Uterus (tissue), 4 donors: Measurements from ENCODE around the gene ANKRD1. TPM values are rescaled to one million over a fixed set of nuclear protein-coding genes. Genes with fewer than 3 reads are reported as not detected.

Source experiments
- DNase-seq, 2 donors: peaks; one replicate each; pipeline ENCODE4 v3.0.0-alpha.2; 2019 to 2020
- H3K27ac ChIP-seq, 2 donors: fragments of 200-600 bp; sonication (generic); 1 replicate in 1 of 2; 2 replicates in 1 of 2; pipeline ENCODE4 v1.5.1; 2016 to 2018
- H3K27me3 ChIP-seq, 2 donors: fragments of 200-600 bp; sonication (generic); one replicate each; pipeline ENCODE4 v1.5.1; 2018 to 2019; ENCODE audit warnings: control low read depth in 1 of 2
- H3K36me3 ChIP-seq, 2 donors: fragments of 200-600 bp; sonication (generic); one replicate each; pipeline ENCODE4 v1.5.1; 2019; ENCODE audit warnings: control low read depth in 1 of 2
- H3K4me1 ChIP-seq, 2 donors: fragments of 200-600 bp; sonication (generic); one replicate each; pipeline ENCODE4 v1.5.1; 2018 to 2019; ENCODE audit warnings: control low read depth in 1 of 2
- H3K4me3 ChIP-seq, 2 donors: fragments of 200-600 bp; sonication (generic); 1 replicate in 1 of 2; 2 replicates in 1 of 2; pipeline ENCODE4 v1.5.1; 2018 to 2019; ENCODE audit warnings: mild to moderate bottlenecking in 1 of 2
- H3K9me3 ChIP-seq, 2 donors: fragments of 200-600 bp; sonication (generic); one replicate each; pipeline ENCODE4 v1.5.1; 2019; ENCODE audit warnings: control low read depth in 1 of 2
- POLR2A ChIP-seq, 2 donors: fragments of 450-650 bp; IDR thresholded peaks; one replicate each; pipeline ENCODE4 v1.6.1; 2016; ENCODE audit warnings: antibody characterized with exemption in 2 of 2, mild to moderate bottlenecking in 1 of 2, moderate library complexity in 1 of 2
- intact Hi-C: fragments of 100-400 bp; cut with DNase I; formaldehyde crosslinking; loops from one replicate; pipeline ENCODE4 v1.15.1; 2023; ENCODE audit warnings: low total_unique reads
- total RNA-seq, 4 donors: library from RNA; depleted of rRNA in 3 of 4; stranded (reverse); fragments of >200 nt in 3 of 4; gene quantifications; one replicate each; pipeline versions ENCODE4 v1.1.0 to v1.2.4, GENCODE V29; 2014 to 2023
- TF ChIP-seq, protein P1 (sequence below), 4 experiments: fragments of 200-600 bp in 2 of 4; fragments of 450-650 bp in 2 of 4; sonication (generic) in 2 of 4; IDR thresholded peaks; one replicate each; pipeline ENCODE4 v1.5.1; 2016 to 2019; ENCODE audit warnings: antibody characterized with exemption in 4 of 4, mild to moderate bottlenecking in 2 of 4, moderate library complexity in 1 of 4
- donor health status: DM: yes; HTN: yes; CAD: no.

Gene ANKRD1
- total RNA-seq, 4 donors from 2014 or later, result 0.35 to 0.64 TPM; not detected in 2

DNA sequence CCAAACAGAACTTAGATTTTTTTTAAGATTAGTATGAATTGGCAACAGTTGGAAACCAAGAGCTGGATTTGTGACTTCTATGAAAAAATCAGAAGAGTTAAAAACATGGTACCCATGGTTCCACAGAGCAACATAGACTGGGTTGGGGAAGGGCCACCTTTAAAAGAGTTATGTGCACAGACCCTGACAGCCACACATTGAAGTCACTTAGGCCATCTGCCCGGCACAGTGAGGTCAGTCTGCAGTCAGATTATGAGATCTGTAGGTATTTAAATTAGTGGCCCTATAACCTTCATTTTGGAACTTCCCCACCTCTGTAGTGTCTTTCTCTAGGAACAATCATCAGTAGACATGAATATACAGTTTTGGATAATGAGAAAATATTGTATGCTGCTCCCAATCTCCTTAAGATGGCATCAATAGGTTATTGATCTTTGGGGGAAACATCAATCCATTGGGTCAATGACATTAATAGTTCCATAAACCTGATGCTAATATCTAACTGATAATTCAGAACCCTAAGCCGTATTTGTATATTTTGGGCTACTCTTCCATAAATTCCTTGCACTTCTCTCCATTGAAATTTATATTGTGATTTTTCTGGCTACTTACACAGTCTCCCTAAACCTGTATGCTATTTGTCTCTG lies 7.0 kb downstream of the ANKRD1 start:
- intact Hi-C loops, result no loop called here
- TF ChIP-seq, protein P1, sequence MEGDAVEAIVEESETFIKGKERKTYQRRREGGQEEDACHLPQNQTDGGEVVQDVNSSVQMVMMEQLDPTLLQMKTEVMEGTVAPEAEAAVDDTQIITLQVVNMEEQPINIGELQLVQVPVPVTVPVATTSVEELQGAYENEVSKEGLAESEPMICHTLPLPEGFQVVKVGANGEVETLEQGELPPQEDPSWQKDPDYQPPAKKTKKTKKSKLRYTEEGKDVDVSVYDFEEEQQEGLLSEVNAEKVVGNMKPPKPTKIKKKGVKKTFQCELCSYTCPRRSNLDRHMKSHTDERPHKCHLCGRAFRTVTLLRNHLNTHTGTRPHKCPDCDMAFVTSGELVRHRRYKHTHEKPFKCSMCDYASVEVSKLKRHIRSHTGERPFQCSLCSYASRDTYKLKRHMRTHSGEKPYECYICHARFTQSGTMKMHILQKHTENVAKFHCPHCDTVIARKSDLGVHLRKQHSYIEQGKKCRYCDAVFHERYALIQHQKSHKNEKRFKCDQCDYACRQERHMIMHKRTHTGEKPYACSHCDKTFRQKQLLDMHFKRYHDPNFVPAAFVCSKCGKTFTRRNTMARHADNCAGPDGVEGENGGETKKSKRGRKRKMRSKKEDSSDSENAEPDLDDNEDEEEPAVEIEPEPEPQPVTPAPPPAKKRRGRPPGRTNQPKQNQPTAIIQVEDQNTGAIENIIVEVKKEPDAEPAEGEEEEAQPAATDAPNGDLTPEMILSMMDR (IDR thresholded peaks at IDR 0.05), result no peak
- TF ChIP-seq POLR2A (IDR thresholded peaks at IDR 0.05), result no peak
- Histone ChIP-seq H3K36me3 (no peaks in the 10 kb centered on the region), H3K27ac (no peak overlapping the region), H3K27me3 (no peaks in the 10 kb centered on the region), H3K9me3 (no peaks in the 10 kb centered on the region), H3K4me1 (no peaks in the 10 kb centered on the region), H3K4me3 (no peak overlapping the region)
- DNase-seq, result no peak

DNA sequence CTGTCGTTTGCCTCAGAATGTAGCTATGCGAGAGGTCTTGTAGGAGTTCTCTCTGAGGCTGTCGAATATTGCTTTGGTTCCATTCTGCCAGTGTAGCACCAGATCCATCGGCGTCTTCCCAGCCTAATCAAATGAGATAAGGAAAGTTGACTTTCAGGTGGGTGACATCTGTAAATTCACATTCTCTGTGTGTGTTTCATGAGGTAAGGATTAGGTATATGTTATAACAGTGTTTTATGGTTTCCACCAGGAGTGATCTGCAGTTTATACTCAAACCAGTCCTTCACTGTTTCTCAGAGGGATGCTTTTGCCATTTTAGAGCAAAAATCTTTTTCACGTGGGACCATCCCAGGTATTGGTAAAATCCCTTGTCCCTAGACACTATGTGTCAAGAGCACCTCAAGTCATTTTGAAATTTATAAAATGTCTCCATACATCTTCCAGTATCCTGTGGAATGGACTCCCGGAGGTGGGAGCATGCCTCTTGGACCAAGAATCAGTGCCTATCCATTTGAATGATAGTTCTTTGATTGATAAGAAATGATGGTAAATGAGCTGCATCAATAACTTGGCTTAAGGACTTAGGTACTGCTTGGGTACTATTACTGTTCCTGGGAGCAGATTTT lies 7.9 kb downstream of the ANKRD1 start:
- no peak for DNase-seq
- no peaks in the 10 kb centered on the region for H3K27me3 ChIP-seq
- H3K27ac ChIP-seq, result no peak overlapping the region
- H3K36me3 ChIP-seq, result no peaks in the 10 kb centered on the region
- H3K4me1 ChIP-seq, result no peaks in the 10 kb centered on the region
- no peak for TF ChIP-seq POLR2A (IDR thresholded peaks at IDR 0.05)
- TF ChIP-seq, protein P1 (IDR thresholded peaks at IDR 0.05), result no peak
- intact Hi-C loops, result no loop called here
- H3K9me3 ChIP-seq, result no peaks in the 10 kb centered on the region
- H3K4me3 ChIP-seq, result no peak overlapping the region

DNA sequence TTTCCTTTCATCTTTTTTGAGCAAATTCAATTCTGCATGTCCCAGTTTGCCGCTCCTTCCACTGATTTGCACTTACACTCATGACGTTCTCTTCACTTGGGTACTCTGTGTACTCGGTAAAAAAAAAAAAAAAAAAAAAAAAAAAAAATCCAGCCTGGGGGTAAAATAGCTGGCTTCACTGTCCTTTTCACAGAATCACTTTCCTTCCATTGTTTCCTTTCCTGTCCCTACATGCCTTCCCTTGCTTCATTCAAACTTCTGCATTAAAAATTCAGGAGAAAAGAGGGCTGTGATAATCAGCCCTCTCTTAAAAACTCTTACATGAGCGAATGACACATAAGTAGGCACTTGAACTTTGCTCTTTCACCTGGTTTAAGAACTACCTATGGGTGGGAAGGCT lies 8.7 kb downstream of the ANKRD1 start:
- no peaks in the 10 kb centered on the region for H3K27me3 ChIP-seq
- intact Hi-C loops, result no loop called here
- no peaks in the 10 kb centered on the region for H3K4me1 ChIP-seq
- H3K36me3 ChIP-seq, result no peaks in the 10 kb centered on the region
- H3K9me3 ChIP-seq, result no peaks in the 10 kb centered on the region
- H3K27ac ChIP-seq, result no peak overlapping the region
- TF ChIP-seq, protein P1 (IDR thresholded peaks at IDR 0.05), result no peak
- TF ChIP-seq POLR2A (IDR thresholded peaks at IDR 0.05), result no peak
- no peak overlapping the region for H3K4me3 ChIP-seq
- DNase-seq, result no peak

DNA sequence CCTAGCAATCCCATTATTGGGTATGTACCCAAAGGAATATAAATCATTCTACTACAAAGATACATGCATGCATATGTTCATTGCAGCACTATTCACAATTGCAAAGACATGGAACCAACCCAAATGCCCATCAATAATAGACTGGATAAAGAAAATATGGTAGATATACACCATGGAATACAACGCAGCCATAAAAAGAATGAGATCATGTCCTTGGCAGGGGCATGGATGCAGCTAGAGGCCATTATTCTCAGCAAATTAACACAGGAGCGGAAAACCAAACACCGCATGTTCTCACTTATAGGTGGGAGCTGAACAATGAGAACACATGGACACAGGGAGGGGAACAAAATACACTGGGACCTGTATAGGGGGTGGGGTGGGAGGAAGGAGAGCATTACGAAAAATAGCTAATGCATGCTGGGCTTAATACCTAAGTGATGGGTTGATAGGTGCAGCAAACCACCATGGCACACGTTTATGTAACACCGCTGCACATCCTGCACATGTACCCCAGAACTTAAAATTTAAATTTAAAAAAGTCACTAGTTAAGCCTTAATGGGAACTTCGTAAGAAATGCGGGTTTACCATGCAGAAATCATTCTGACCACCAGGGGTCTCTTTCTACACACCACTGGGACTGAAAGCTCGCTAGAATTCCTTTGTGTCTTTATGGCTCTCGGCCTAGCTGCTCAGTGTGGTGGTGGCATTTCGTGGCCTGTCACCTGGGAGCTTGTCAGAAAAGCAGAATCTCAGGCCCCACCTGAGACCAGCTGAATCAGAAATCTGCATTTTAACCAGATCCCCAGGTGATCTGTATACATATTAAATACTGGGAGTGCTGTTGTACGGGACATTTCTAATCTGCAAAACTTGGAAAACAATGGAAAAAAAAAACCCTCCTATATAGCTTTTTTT lies 9.5 kb downstream of the ANKRD1 start:
- TF ChIP-seq, protein P1 (IDR thresholded peaks at IDR 0.05), result peak; percentile 71 to 83 (median 77)
- TF ChIP-seq POLR2A (IDR thresholded peaks at IDR 0.05), result no peak
- no peaks in the 10 kb centered on the region for H3K9me3 ChIP-seq
- no peak overlapping the region for H3K4me3 ChIP-seq
- no peaks in the 10 kb centered on the region for H3K27me3 ChIP-seq
- no peaks in the 10 kb centered on the region for H3K4me1 ChIP-seq
- H3K27ac ChIP-seq, result no peak overlapping the region
- DNase-seq, result peak; percentile 24 to 43
- intact Hi-C loops, result no loop called here
- H3K36me3 ChIP-seq, result no peaks in the 10 kb centered on the region

DNA sequence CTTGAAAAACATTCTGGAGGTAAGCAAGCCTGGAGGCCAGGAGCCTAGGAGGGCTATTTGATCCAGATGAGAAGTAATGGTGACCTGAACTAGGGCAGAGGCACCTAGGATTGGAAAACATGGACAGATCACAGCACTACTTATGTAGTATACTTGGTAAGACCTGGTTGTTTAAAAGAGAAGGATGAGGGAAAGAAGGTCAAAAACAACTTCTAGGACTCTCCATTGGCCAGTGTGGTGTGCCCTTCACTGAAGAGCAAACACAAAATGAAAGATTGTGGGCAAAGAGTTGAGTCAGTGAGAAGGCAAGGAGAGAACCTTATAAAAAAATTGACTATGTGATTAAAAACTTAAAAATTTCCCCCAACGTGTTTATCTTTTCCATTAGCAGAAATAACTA lies 14.3 kb downstream of the ANKRD1 start:
- Histone ChIP-seq H3K9me3 (no peaks in the 10 kb centered on the region), H3K4me1 (no peaks in the 10 kb centered on the region), H3K27ac (no peak overlapping the region), H3K27me3 (no peaks in the 10 kb centered on the region), H3K4me3 (no peak overlapping the region), H3K36me3 (no peaks in the 10 kb centered on the region)
- TF ChIP-seq, protein P1 (IDR thresholded peaks at IDR 0.05), result no peak
- no peak for TF ChIP-seq POLR2A (IDR thresholded peaks at IDR 0.05)
- intact Hi-C loops, result no loop called here
- no peak for DNase-seq
